ENCODE results near the gene MAP4K2. TPM values are rescaled to one million over a fixed set of nuclear protein-coding genes. Genes with fewer than 3 reads are reported as not detected.

MAP4K2 gene
- total RNA-seq, 1 experiment from 2014 or later = 24.7 TPM

- Mint-ChIP-seq H3K4me1 (peaks cover 64 to 75% of the 10 kb centered on the region in 2 experiments), H3K9me3 (no peaks in the 10 kb centered on the region; a peak in 1 of 5 replicates), H3K36me3 (ENCODE audit: insufficient read depth in 1 of 3, low read depth in 3 of 3) (peaks cover 13 to 38% (median 31%) of the 10 kb centered on the region in 3 experiments; a peak in 6 of 7 replicates), H3K27me3 (ENCODE audit: low read depth) (no peaks in the 10 kb centered on the region; the same call in 1 of the 2 replicates), H3K4me3 (peak overlapping the region in 1 of 2 experiments; percentile 51; a peak in 2 of 5 replicates), H3K27ac (peak overlapping the region in 2 of 3 experiments; percentile 91 to 96; a peak in 4 of 7 replicates)
- Histone ChIP-seq H2BK20ac (ENCODE audit: low read depth, low read length, poor library complexity, severe bottlenecking) (no peak overlapping the region), H3K9me3 (ENCODE audit: control insufficient read depth, low read depth, low read length) (no peaks in the 10 kb centered on the region), H3T11ph (ENCODE audit: low read length) (no peak overlapping the region), H3K23ac (ENCODE audit: insufficient read length, low read depth, low read length) (no peak overlapping the region), H2BK5ac (ENCODE audit: insufficient read length, low read length) (no peak overlapping the region), H4K91ac (ENCODE audit: insufficient read length, low read depth, low read length) (no peak overlapping the region), H2AK5ac (ENCODE audit: insufficient read length, low read length) (no peak overlapping the region), H3K79me2 (ENCODE audit: insufficient read depth, low read length) (no peaks in the 10 kb centered on the region), H3K4me2 (ENCODE audit: insufficient read depth, insufficient read length, low read length) (no peak overlapping the region), H3K79me1 (ENCODE audit: insufficient read depth, low read depth, low read length, poor library complexity, severe bottlenecking) (no peaks in the 10 kb centered on the region), H3K4ac (ENCODE audit: low read depth, low read length) (no peak overlapping the region), H3K27me3 (ENCODE audit: insufficient read depth, low read length) (no peaks in the 10 kb centered on the region), H3K4me1 (ENCODE audit: insufficient read depth, low read length) (peaks cover 4% of the 10 kb centered on the region; the same call in 1 of the 2 replicates), H4K20me1 (ENCODE audit: control insufficient read depth, insufficient read depth, insufficient read length) (no peaks in the 10 kb centered on the region), H2BK12ac (ENCODE audit: insufficient read length, low read depth, low read length) (no peak overlapping the region), H2BK15ac (ENCODE audit: low read depth, low read length) (no peak overlapping the region), H4K8ac (replicated peaks; ENCODE audit: insufficient read length, low read depth, low read length) (no peak overlapping the region), H3K9ac (ENCODE audit: extremely low read depth, insufficient read length, low read length) (no peak overlapping the region), H3K23me2 (ENCODE audit: insufficient read length, low read depth, low read length, poor library complexity, severe bottlenecking) (no peaks in the 10 kb centered on the region), H3K27ac (ENCODE audit: insufficient read length, low read depth, low read length) (no peak overlapping the region), H3K56ac (ENCODE audit: insufficient read length, low read depth, low read length) (no peak overlapping the region), H2BK120ac (ENCODE audit: low read depth, low read length, poor library complexity, severe bottlenecking) (no peak overlapping the region), H3K18ac (ENCODE audit: insufficient read length, low read depth, low read length) (no peak overlapping the region), H3K14ac (ENCODE audit: insufficient read depth, low read length) (no peak overlapping the region), H2AFZ (ENCODE audit: low read length) (no peak overlapping the region), H4K5ac (ENCODE audit: insufficient read length, low read depth, low read length) (no peak overlapping the region)
- WGBS (ENCODE audit: extremely low coverage, insufficient read length, low lambda C conversion rate) = no CpG with 5 or more reads among the region's 7 CpGs
- no peak for DNase-seq
- no peak for TF ChIP-seq CTCF (conservative IDR thresholded peaks at IDR 0.05)
Measured at GRCh38 chr11:64760759-64761420, 42.1 kb downstream of the MAP4K2 start.

Measured in H9 (cell line).